HCT116 (cell line): ENCODE data around the gene MYOM1. TPM values are rescaled to one million over a fixed set of nuclear protein-coding genes. Genes with fewer than 3 reads are reported as not detected.

Experiments
- ATAC-seq: fragments of 200-7000 bp; cut with Tn5 transposase; 2 replicates; pipeline ENCODE4 v1.9.1; 2020; ENCODE audit warnings: mild to moderate bottlenecking, moderate library complexity
- BruUV-seq: library from RNA; stranded (reverse); fragments of 400-500 nt; replicated peaks from 2 replicates; lab custom pipeline; 2021; lab: Mats Ljungman, UMichigan
- CTCF ChIA-PET: fragments of 300-600 bp; sonication (Branson Sonifier 250); formaldehyde crosslinking; loops from one replicate; lab custom pipeline; 2021; ENCODE audit warnings: antibody characterized with exemption; lab: Charles Lee
- POLR2A ChIA-PET: fragments of 300-600, 350-600 bp; sonication (Branson Sonifier 250); formaldehyde crosslinking; loops from one replicate; lab custom pipeline; 2021; ENCODE audit warnings: antibody characterized with exemption; lab: Charles Lee
- RAD21 ChIA-PET, 2 experiments: fragments of 300-600 bp; sonication (Branson Sonifier 250); formaldehyde crosslinking; loops; one replicate each; lab custom pipeline; 2023; ENCODE audit warnings: low total read pairs in 2 of 2; ENCODE audit not compliant: uncharacterized antibody in 2 of 2, unreplicated experiment in 2 of 2, low non-redundant PET in 1 of 2; lab: Charles Lee
- DNase-seq: peaks from one replicate; pipeline ENCODE4 v3.0.0-alpha.2; 2010; ENCODE audit warnings: low read depth, low spot score
- H2AFZ ChIP-seq: fragments of 200-600 bp; shearing (Covaris generic), sonication (generic); 2 replicates; pipeline ENCODE4 v1.6.1; 2017; ENCODE audit warnings: low read depth, mixed run types, mixed read lengths, antibody characterized with exemption, low read length; ENCODE audit not compliant: poor library complexity, severe bottlenecking
- H3K27ac ChIP-seq: 2 replicates; pipeline ENCODE4 v1.5.1; 2012; ENCODE audit warnings: low read depth, low read length
- H3K27me3 ChIP-seq: fragments of 200-600 bp; sonication (generic); 2 replicates; pipeline ENCODE4 v1.6.1; 2016; ENCODE audit warnings: mixed run types, low read length, mixed read lengths; ENCODE audit not compliant: insufficient read depth
- H3K36me3 ChIP-seq, 2 experiments: fragments of 200-500 bp in 1 of 2; fragments of 200-600 bp in 1 of 2; sonication (Bioruptor generic) in 1 of 2; sonication (generic) in 1 of 2; 2 replicates each; pipeline versions ENCODE4 v1.5.1 to v1.6.1; 2014 to 2016; ENCODE audit warnings: low read length in 2 of 2, inconsistent platforms in 1 of 2, mixed read lengths in 1 of 2, mixed run types in 1 of 2; ENCODE audit not compliant: insufficient read depth in 2 of 2, control insufficient read depth in 1 of 2
- H3K4me1 ChIP-seq, 2 experiments: fragments of 200-600 bp in 1 of 2; sonication (generic) in 1 of 2; 2 replicates each; pipeline versions ENCODE4 v1.5.1 to v1.6.1; 2012 to 2017; ENCODE audit warnings: low read length in 2 of 2, inconsistent platforms in 1 of 2, mild to moderate bottlenecking in 1 of 2, mixed read lengths in 1 of 2, mixed run types in 1 of 2, moderate library complexity in 1 of 2; ENCODE audit not compliant: insufficient read depth in 2 of 2, control insufficient read depth in 1 of 2
- H3K4me2 ChIP-seq: fragments of 200-600 bp; sonication (generic); 2 replicates; pipeline ENCODE4 v1.6.1; 2017; ENCODE audit warnings: mixed run types, low read length, mixed read lengths
- H3K4me3 ChIP-seq, 2 experiments: fragments of 200-600 bp in 1 of 2; sonication (generic) in 1 of 2; replicated peaks in 1 of 2; 2 replicates each; pipeline ENCODE4 v1.5.1; 2011 to 2016; ENCODE audit warnings: low read length in 2 of 2, control low read depth in 1 of 2, low read depth in 1 of 2, mild to moderate bottlenecking in 1 of 2, mixed read lengths in 1 of 2, mixed run types in 1 of 2
- H3K79me2 ChIP-seq: fragments of 200-600 bp; sonication (generic); 2 replicates; pipeline ENCODE4 v1.6.1; 2017; ENCODE audit warnings: mild to moderate bottlenecking, mixed run types, low read length, moderate library complexity, mixed read lengths; ENCODE audit not compliant: insufficient read depth
- H3K9ac ChIP-seq: fragments of 200-600 bp; sonication (generic); 2 replicates; pipeline ENCODE4 v1.6.1; 2016; ENCODE audit warnings: low read length, mixed read lengths
- H3K9me2 ChIP-seq: fragments of 200-600 bp; sonication (generic), shearing (Covaris generic); 2 replicates; pipeline ENCODE4 v1.6.1; 2017; ENCODE audit warnings: mixed run types, mild to moderate bottlenecking, moderate library complexity; ENCODE audit not compliant: insufficient read depth
- H3K9me3 ChIP-seq, 2 experiments: fragments of 200-500 bp in 1 of 2; fragments of 200-600 bp in 1 of 2; sonication (Bioruptor generic) in 1 of 2; sonication (generic) in 1 of 2; 2 replicates each; pipeline ENCODE4 v1.6.1; 2014 to 2017; ENCODE audit warnings: low read length in 2 of 2, mixed read lengths in 2 of 2, inconsistent platforms in 1 of 2, low read depth in 1 of 2, mild to moderate bottlenecking in 1 of 2, mixed run types in 1 of 2, moderate library complexity in 1 of 2; ENCODE audit not compliant: control insufficient read depth in 1 of 2, insufficient read depth in 1 of 2
- H4K20me1 ChIP-seq: fragments of 200-600 bp; sonication (generic), shearing (Covaris generic); 2 replicates; pipeline ENCODE4 v1.6.1; 2017; ENCODE audit warnings: mixed run types, mild to moderate bottlenecking, moderate library complexity; ENCODE audit not compliant: insufficient read depth
- EZH2 ChIP-seq: fragments of 200-600 bp; sonication (generic); IDR thresholded peaks from 2 replicates; pipeline ENCODE4 v1.6.1; 2017; ENCODE audit warnings: antibody characterized with exemption, mixed run types
- EZH2phosphoT487 ChIP-seq: fragments of 200-600 bp; IDR thresholded peaks from 2 replicates; pipeline ENCODE4 v1.6.1; 2018; ENCODE audit warnings: antibody characterized with exemption, borderline replicate concordance
- SIN3A ChIP-seq: IDR thresholded peaks from 2 replicates; pipeline ENCODE4 v1.6.1; 2012; ENCODE audit warnings: low read depth
- SRF ChIP-seq: IDR thresholded peaks from 2 replicates; pipeline ENCODE4 v1.6.1; 2012; ENCODE audit warnings: low read depth
- intact Hi-C: fragments of 100-400 bp; cut with micrococcal nuclease; formaldehyde crosslinking; loops from 2 replicates; pipeline ENCODE4 v1.10.0; 2022
- total RNA-seq: library from RNA; stranded (reverse); gene quantifications from one replicate; pipeline ENCODE4 v1.2.1, GENCODE V29; 2021; ENCODE audit not compliant: unreplicated experiment
- TF ChIP-seq, protein P1 (sequence below): IDR thresholded peaks from 2 replicates; pipeline ENCODE4 v1.6.1; 2012

MYOM1 gene
- total RNA-seq, 1 experiment from 2014 or later = 0.52 TPM

DNA sequence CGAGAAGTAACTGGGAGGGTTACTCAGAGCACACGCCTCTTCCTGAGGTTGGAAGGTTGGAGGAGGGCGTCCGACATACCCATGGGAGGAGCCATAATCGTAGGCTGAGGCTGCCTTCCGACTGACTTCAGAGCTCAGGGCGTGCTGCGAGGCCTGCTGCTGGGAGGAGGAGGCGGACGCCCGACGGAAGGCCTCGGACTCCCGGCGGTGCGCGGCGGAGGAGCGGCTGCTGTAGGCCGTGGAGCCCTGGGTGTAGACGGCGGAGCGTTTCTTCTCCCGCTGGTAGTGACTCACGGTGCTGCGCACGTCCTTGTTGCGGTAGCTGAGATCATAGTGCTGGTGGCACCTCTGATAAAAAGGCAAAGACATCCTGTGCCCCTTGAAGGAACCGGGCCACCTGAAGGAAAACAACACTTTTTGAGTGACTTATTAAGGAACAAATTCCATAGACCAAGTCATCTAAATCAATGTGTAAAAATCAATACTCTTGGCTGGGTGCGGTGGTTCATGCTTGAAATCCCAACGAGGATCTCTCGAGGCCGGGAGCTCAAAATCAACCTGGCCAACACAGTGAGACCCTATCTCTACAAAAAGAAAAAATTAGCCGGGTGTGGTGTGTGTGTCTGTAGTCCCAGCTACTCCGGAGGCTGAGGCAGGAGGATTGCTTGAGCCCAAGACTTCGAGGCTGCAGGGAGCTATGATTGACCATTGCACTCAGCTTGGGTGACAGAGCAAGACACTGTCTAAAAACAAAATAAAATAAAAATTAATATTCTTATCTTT, 4.7 kb downstream of the MYOM1 start (continued):
- TF ChIP-seq SIN3A = no peak
- TF ChIP-seq EZH2phosphoT487 = no peak
- TF ChIP-seq, protein P1, sequence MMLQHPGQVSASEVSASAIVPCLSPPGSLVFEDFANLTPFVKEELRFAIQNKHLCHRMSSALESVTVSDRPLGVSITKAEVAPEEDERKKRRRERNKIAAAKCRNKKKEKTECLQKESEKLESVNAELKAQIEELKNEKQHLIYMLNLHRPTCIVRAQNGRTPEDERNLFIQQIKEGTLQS = no peak

DNA sequence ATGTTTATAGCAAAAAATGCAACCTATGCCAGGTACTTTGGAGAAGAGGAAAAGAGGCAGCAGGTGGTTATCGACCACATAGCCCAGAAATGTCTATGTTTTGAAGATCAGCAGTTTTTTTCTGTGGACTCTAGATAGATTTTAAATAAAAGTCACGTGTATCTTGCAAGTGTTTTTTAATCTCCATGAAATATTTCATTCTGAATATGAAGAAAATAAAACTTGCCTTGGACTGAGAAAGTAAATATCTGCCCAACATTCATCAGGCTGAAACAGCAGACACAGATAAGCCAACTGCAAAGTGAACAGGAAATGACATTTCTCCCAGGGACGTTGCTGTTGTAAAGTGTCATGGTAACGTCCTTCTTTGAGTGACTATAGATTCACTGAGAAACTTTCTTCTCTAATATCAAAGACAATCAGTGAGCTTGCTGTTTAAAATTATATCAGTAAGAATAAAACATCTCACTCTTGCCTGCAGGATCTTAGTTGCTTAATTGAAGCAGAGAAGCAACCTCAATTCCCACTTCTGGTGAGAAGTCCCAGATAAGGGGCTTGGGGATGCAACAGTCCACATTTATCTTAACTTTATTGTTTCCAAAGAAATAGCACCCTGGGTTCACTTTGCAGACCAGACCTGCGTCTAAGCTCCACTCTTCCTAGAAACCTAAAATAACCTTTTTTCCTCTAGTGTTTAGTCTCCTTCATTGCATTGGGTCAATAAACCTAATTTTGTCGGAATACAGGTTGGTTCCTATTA, 6.3 kb downstream of the MYOM1 start:
- Histone ChIP-seq H3K4me1 (peaks cover 0 to 14% of the 10 kb centered on the region in 2 experiments; a peak in 1 of 4 replicates), H4K20me1 (no peaks in the 10 kb centered on the region), H3K79me2 (no peaks in the 10 kb centered on the region), H3K36me3 (no peaks in the 10 kb centered on the region), H3K9me2 (no peaks in the 10 kb centered on the region), H3K27me3 (no peaks in the 10 kb centered on the region), H2AFZ (no peak overlapping the region), H3K9ac (no peak overlapping the region), H3K9me3 (no peaks in the 10 kb centered on the region), H3K27ac (no peak overlapping the region), H3K4me2 (no peak overlapping the region), H3K4me3 (no peak overlapping the region)
- ChIA-PET POLR2A (no interaction called here), RAD21 (no interaction called here), CTCF (no interaction called here)
- DNase-seq (no peak), ATAC-seq (no peak)
- intact Hi-C loops = no loop called here
- TF ChIP-seq SRF = no peak
- BruUV-seq = no TSS peak

DNA sequence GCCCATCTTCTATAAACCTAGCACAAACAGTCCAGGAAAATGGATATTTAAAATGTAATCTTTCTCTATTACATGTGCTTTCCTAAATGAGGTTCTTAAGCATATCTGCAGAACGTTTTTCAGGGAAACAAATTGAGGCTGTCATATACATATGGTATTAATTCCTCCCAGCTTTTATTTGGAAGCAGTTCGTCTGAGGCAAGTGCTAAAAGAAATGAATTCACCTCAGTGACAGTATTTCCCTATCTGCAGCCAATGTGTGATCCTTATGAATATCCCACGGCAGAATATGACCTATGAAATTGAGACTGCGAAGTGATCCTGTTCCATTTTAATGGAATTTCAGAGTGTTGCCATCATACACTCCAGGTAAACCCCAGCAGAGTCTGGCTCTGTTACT, 7.1 kb downstream of the MYOM1 start:
- RAD21 ChIA-PET = no interaction called here
- H3K9me3 ChIP-seq = no peaks in the 10 kb centered on the region
- no TSS peak for BruUV-seq

More for the DNA sequence above, 7.1 kb downstream of the MYOM1 start:
- Histone ChIP-seq H4K20me1 (no peaks in the 10 kb centered on the region), H3K27me3 (no peaks in the 10 kb centered on the region), H3K27ac (no peak overlapping the region), H2AFZ (no peak overlapping the region)
- DNase-seq = no peak
- no peak for TF ChIP-seq EZH2
- TF ChIP-seq, protein P1 = no peak
- TF ChIP-seq, all 23 proteins: peak for 0
- Histone ChIP-seq H3K4me3 (no peak overlapping the region), H3K36me3 (no peaks in the 10 kb centered on the region), H3K4me1 (peaks cover 2 to 19% of the 10 kb centered on the region in 2 experiments; a peak in 3 of 4 replicates), H3K9ac (no peak overlapping the region), H3K9me2 (no peaks in the 10 kb centered on the region), H3K79me2 (no peaks in the 10 kb centered on the region), H3K4me2 (no peak overlapping the region)
- POLR2A ChIA-PET = no interaction called here
- CTCF ChIA-PET = no interaction called here
- intact Hi-C loops = no loop called here
- ATAC-seq = no peak
